ENCODE data around the gene DYRK1A.

The DYRK1A gene

DNA sequence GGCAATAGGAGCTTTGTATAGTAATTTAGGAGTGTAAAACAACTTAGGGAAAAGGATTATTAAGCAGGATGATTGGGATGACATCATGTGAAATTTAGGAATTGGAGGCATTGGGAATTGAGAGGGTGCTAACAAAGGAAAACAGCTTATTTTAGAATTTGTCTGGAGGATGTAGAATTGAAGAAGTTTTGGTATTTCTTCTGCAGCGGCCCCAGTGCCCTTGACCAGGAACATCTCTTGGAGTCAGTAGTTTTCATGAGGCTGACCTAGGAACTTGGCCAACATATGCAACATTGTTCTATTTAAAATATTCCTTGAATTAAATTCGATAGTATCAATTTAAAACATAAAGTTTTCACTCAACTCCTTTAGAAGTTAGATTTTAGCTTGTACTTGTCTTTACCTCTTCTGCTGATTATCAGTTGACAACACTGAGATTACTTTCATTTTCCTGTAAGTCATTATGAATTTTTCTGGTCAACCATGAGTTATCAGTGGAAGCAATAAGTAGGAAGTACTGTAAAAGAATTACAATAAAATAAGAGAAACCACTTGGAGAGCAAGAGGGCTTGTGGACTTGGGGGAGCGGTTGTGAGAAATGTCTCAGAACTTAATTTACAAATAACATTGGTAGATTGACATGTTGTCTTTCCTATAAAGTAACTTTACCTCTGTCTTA lies 52.8 kb downstream of the DYRK1A start:
- DNase-seq: no peak

DNA sequence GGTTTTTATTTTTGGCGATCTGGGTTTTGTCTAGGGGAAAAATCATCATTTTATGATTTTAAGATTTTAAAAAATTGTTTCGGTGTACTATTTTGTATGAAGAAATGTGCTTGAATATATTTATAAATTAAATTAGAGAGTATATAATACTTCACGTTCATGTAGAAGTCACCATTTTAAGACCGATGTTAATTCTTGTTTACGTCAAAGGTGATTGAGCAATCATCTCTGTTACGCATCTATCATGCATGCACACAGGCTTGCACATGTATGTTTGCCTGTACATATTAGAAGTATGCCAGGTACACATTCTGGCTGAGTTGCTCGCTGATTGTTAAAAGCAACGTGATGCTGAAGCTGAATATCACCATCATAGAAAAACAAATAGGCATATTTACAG lies 54.7 kb downstream of the DYRK1A start:
- DNase-seq: no peak

DNA sequence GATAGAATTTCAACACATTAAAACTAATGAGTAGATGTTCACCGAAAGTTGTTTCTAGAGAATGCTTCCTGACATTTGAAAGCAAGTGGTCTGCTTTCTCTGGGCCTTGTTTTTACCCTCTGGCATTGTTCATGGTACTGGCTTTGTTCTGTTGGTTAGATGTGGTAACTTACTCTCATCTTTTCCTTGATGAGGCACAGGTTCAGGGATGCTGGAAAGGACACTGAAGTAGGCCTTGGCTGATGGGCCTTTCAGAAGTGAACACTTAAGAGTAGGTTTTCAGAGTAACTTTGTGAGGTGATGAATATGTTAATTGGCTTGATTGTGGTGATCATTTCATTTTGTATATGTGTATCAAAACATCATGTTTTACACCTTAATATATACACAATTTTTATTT lies 55.8 kb downstream of the DYRK1A start:
- no peak for DNase-seq

DNA sequence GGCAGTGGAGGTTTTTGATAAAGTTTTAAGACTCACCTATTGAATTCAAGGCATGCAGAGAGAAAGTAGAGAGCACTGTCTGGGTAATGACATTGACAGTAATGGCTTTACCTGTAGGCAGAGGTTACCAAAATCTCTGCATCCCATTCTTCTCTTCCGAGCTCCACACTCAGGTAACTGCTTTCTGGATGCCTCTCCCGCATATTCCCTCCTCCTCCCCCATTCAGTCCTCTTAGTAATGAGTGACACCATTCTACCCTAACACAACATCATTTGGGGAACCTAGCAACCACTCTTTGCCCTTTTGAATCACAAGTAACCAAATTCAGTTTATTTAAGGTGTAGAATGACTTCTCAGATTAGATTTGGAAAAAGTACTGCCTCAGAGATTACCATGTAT lies 56.5 kb downstream of the DYRK1A start:
- no peak for DNase-seq

DNA sequence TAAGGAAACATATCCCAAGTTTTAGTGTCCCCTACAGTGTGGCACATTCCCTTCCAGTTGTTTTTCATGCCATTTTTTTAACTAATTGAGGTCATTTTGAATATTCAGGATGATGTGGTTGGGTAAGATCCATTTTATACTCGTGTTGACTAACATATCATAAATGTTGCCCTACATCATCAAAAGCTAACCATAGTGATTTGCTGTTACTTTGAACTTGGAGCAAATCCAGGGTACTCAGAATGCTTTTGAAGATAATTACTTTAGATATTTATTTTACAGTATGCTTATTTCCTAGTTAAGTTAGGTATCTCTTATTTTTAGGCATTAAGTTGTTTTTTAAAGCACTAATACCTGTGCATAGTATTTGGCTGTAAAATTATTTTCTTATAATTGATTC lies 57.8 kb downstream of the DYRK1A start:
- no peak for DNase-seq

DNA sequence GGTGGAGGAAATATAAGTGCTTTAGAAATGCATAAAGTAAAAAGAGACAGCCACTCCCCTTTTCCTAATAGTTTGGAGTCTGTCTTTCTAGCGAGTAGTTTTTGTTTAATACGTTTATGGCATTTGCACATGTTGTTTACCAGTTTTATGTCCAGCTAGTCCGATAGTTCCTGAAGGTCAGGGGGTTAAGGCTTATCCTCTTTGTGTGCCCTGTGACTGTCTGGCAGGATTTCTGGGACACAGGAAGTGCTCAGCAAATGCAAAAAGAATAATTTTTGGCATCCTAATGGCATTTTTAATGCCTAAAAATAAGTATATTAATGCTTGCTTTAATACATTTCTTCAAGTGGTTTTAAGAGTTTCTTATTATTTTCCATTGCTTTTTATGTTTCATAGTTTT lies 58.4 kb downstream of the DYRK1A start:
- no peak for DNase-seq

DNA sequence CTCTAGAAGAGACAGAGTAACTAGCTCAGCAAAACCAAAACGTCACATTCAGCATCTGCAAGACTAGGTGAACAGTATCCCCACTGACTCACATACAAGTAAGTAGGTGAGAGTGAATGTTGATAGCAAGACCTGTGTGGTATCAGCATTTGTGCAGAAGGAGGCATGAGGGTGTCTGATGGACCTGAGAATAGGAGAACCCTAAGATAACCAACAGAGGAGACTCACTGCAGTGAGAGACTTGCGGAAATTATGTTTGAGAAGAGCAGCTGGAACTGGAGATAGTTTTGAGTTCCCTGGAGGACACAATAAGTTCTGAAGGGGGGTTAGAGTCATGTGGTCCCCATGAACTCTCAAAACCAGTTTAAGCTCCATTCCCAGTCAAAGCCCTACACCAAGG lies 59.1 kb downstream of the DYRK1A start:
- DNase-seq: no peak

DNA sequence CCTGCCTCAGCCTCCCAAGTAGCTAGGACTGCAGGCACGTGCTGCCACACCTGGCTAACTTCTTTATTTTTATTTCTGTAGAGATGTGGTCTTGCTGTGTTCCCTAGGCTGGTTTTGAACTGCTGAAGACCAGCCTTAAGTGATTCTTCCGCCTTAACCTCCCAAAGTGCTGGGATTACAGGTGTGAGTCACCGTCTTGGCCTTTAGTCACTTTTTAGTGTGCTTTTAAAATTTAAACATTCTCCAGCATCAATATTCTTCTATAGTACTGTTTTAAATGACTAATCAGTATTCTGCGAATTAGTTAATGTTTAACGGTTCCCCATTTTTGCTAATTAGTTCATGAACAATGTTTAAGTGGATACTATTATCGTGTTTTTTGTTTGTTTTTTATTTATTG lies 60.6 kb downstream of the DYRK1A start:
- no peak for DNase-seq

DNA sequence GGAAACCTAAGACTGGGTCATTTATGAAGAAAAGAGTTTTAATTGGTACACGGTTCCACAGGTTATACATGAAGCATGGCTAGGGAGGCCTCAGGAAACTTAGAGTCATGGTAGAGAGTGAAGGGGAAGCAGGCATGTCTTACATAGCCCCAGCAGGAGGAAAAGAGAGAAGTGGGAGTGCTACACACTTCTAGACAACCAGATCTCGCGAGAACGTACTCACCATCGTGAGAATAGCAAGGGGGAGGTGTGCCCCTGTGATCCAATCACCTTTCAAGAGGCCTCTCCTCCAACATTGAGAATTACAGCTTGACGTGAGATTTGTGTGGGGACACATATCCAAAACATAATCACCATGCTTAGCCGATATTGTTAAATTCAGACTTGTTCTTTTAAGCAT lies 62.8 kb downstream of the DYRK1A start:
- DNase-seq: no peak

DNA sequence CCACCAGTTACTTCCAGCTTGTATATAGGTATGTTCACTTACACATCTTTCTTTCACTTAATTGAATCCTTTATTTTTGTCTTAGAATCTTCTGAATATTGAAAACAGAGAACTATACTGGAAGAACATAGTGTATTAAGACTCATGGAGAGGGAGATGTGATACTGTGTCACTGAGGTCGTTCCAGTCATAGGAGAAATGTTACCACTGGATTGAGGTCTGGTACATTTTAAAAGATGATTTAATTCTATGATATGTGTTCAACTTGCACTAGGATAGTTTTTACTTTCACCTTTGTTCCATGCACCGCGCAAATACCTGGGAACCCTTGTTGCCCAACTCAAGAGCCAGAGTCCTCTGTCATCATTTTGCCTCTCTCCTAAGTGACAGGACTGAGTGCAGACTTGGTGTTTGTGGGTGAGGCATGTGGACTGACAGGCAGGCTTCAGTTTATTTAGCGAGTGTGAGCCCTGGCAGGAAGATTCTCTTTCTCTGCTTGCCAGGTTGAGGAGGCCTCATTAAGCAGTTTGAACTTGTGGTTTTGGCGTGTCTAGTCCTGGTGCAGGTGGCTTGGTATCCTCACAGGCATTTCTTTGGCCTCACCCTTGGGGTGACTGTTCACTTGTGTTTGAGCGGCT lies 63.7 kb downstream of the DYRK1A start:
- no peak for DNase-seq

DNA sequence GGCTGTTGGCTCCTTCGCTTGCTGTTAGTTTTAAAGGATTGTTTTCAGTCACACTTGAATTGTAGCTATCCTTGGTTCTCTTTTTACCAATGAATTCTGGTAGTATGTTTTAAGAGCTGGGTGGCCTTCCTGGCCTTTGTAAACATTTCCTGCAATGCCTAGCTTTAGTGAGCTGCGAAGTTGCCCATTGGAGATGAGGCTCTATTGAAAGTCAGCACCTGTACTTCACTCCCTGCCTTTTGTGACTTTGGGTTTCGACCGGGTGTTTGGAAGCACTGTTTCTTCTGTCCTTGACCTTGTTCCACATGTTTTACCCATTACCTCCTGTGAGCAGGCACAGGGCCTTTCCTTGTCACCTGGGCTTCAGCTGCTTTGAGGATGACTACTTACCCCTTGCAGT lies 64.7 kb downstream of the DYRK1A start:
- DNase-seq: no peak

DNA sequence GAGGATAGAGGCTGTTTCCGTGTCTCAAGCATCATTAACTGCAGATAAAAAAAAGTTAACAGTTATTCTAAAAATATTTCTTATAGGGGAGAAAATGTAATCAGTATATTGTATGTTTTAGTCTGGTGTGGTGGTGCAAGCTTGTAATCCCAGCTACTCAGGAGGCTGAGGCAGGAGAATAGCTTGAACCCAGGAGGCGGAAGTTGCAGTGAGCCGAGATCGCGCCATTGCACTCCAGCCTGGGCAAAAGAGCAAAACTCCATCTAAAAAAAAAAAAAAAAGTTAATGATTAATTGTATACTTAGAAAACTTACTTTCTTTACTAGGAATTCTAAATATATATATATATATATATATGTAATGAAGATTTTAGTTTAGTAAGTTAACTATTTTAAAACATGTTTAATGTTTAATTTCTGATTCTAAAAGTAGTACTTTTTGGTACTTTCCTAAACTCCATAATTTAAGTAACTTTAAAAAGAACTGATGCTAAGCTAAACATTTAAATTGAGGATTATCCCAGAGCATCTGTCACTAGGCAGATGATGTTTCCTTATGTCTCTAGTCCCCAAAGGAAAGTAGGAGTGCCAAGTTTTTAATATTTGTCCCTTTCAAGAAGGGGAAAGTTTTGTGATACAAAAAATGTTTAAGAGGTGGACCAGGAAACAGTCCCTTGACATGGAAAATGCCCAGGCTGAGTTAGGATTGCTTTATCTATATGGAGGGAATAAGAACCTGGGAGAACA lies 66.3 kb downstream of the DYRK1A start:
- DNase-seq: no peak

DNA sequence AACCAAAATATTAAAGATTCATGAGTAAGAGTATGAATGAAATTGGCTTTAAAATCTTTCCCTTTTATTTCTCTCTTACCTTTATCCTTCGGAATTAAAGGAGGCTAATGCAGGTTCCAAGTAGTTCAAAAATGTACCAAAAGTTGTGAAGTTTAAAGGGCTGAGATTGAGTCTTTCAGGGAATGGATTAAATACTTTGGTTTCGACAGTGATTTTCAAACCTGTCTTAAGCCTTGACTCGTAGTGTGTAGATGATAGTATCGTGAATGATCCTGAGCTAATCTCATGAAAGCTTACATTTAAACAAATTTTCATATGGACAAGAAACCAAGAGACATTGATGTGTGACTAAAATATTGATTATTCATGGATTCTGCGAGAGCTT lies 66.9 kb downstream of the DYRK1A start:
- DNase-seq: no peak

DNA sequence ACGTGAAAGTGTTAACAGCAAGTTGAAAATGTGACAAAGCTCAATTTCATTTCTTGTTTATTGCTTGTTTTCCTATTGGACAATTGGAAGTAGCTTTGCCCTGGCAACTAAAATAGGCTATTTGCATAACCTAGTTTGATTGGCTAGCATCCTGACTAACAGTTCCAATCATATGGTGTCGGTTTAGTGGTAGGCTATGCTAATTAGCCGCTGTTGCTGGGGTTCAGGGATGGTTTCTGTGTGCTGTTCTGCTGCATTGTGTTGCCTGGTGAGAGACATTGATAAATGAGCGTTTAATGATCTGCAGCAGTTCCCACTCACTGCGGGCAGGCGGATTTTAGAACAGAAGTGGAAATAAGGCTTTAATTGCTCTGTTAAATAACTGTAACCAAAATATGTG lies 68.5 kb downstream of the DYRK1A start:
- peak; percentile 52 for DNase-seq

DNA sequence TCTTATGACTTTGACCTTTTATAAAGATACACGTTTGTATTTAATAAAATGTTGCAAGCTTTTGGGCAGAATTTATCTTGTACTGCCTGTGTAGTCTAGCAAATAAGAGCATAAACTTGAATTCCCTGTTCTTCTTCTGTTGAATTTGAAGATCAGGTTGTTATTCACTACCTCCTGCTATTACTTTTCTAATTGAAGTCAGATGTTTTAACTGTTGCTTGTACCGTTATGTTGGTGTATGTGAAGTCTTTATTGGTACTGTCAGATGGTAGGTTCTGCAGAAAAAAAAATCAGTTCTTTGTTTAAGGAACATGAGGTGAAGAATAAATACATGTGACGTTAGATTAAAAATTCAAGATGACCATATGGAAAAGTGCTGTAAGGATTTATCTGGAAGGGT lies 69.1 kb downstream of the DYRK1A start:
- no peak for DNase-seq

DNA sequence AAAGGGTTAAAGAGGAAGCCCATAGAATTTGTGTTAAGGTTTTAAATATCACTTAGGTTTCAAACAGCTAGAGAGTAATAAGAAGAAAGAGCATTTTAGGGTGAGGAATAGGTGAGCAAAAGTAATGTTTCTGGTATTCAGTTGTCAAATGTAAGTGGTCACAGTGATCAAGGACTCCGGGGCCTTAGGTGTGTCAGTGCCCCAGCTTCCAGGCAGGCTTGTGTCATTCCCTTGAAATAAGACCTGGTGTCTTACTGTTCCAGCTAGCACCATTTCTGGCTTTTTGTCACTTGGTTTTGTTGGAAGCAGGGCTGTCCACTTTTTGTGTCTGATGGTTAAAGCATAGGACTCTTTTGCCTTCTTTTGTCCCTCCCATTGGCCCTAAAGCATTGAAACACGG lies 69.6 kb downstream of the DYRK1A start:
- DNase-seq: no peak

DNA sequence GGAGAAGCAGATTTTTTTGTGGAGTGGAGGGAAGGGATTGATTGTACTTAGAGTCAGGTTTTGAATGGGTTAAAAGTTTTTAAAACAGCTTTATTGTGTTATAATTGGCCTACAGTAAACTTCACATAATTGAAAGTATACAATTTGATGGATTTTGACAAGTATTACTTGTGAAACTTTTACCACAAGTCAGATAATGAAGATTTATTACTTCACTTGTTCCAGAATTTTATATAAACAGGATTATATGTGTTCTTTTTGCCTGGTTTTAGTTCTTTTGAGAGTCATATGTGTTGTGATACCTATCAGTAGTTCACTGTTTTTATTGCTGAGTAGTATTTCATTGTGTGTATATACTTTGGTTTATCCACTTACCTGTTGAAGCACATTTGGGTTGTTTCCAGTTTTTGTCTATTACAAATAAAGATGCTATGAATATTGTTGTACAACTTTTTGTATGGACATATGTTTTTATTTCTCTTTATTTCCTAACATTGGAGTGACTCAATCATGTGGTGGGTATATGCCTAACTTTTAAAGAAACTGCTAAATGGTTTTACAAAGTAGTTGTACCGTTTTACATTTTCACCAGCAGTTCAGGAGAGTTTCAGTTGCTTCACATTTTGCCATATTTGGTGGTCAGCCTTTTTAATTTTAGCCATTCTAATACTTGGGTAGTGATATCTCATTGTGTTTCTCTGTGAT lies 71.0 kb downstream of the DYRK1A start:
- DNase-seq: no peak

DNA sequence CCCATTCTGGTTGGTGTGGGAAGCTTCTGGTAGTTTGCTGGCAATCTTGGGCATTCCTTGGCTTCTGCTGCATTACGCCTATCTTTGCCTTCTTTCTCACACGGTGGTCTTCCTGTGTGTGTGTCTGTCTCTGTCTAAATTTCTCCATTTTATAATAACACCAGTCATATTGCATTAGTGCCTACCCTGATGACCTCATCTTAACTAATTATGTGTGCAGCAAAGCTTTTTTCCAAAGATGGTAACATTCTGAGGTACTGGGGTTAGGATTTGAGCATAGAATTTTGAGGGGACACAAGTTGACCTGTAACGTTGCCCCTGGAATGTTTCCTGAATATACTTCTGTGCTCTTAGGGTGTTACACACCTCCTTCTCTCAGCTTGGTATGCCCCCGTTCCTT lies 77.1 kb downstream of the DYRK1A start:
- no peak for DNase-seq

DNA sequence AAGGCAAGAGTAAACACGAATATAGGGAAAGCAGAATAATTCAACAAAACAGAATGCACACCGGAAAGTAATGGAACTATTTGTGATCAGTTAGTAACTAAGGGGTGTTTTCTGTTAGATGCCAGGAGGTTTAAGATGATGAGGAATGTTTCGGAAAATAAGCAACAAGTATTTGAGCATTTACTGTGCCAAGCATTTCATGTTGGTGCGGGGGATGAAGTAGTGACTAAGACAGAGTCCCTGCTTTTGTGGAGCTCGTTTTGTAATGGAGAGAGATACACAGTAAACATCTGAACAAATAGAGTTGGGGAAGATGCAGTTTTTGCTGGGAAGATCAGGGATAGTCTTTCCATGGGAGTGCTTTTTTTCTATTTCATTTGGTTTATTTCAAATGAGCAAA lies 78.7 kb downstream of the DYRK1A start:
- no peak for DNase-seq

DNA sequence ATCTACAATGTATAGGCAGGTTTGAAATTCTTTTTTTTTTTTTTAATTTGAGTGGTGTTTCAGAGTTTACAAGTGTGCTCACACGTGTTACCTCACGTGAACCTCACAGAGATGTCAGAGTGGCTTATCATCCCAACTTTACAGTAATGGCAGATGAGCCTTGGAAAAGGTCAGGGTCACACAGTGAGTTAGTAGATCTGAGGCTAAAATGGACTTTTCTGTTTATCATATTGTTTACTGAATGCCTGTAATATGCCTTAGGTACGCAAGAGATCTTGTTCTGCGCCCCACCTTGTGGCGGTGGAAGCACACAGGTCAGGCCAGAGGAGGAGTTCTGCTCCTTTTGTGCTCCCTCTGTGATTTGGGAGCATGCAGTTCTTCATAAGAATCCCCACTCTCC lies 80.0 kb downstream of the DYRK1A start:
- no peak for DNase-seq

DNA sequence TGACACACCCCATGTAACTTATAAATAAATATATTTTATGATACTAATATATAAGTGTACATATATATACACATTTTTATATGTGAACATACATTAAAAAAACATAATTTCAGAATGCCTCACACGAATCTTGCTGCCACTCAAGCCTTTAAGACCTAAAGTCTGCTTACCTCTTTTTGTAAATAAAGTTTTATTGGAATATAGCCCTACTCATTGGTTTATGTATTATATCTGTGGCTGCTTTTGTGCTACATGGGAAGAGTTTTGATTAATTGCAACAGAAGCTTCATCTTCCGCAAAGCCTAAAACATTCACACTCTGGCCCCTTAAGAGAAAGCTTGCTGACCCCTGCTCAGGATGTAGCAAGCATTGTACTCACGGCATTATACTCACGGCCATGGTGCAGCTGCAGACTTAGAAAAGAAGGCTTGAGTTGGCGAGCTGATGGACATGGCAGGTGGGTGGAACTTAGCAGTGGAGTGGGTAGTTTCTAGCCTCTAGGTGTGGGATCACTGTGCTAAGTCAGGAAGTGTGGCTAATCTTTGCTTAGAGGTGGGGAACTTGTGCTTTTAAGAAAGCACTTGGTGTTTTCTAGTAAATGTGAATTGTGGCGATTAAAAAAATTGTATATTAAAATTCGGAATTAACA lies 80.8 kb downstream of the DYRK1A start:
- DNase-seq: no peak

DNA sequence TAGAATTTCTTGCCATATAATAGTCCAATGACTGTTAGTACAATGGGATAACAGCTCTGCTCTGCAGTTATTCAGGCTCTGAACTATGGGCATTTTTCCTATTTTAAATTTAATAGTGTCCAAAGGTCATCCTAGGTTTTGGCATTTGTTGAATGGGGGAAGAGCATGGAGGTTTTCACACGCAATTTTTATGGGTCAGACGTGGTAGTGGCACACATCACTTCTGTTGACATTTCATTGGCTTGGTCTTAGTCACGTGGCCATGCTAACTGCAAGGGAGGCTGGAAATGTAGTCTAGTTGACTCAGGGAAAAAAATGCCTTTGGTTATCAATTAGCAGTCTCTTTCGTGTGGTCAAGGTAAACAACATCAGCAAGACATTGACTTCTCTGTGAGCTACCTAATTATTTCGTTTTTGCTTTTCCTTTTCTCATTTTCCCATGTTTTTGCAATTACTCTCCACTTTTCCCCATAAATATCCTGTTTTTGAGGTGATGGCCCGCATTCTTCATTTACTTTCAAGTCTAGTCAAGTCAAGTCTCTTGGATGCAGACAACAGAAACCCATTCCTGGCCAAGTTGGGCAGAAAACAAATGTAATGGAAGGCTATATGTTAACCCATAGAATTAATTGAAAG lies 82.8 kb downstream of the DYRK1A start:
- no peak for DNase-seq

DNA sequence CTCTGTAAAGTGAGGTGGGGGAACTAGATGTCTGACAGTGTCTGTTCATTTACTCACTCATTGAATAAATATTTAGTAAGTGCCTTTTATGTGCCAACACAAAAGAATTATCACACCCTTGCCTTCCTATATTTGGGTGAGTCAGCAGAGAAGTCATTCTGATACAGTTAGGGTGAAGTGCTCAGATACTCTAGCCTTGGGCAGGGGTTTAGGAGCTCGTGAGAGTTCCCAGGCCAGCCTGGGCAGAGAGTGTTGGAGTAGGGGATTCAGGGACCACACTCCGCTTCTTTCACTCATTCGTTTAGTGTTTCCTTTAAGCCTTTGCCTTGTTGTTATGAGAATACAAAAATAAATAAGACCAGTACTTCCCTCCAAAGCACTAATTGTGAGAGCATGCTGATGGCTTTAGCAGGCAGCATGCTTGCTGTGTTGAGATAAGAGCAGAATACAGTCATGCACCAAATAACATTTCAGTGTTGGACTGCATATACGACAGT lies 83.9 kb downstream of the DYRK1A start:
- no peak for DNase-seq

Measured in NCI-H146 (cell line).